HL-60 (cell line): ENCODE measurements around the gene IL1R1.
A peak's percentile ranks its signal among the peaks of the same experiment; 100 is the strongest.
"Not testable (repeated sequence)": the region's sequence is repeated elsewhere in the genome, so short reads cannot be mapped to it uniquely, and the experiment has no call there.

ENCODE experiments used
- DNase-seq, 2 experiments: peaks; one replicate each; pipeline ENCODE4 v3.0.0-alpha.2; 2010 to 2020; ENCODE audit warnings: low read depth in 1 of 2, low spot score in 1 of 2
- H3K27ac ChIP-seq: fragments of 250-450 bp; sonication (Bioruptor Pico); replicated peaks from 2 replicates; pipeline ENCODE4 v1.5.1; 2020; ENCODE audit warnings: mild to moderate bottlenecking, moderate library complexity
- H3K27me3 ChIP-seq: fragments of 250-450 bp; sonication (Bioruptor Pico); 2 replicates; pipeline ENCODE4 v1.5.1; 2021; ENCODE audit warnings: mild to moderate bottlenecking, moderate library complexity; ENCODE audit not compliant: insufficient read depth, poor library complexity, severe bottlenecking
- H3K4me3 ChIP-seq: replicated peaks from 2 replicates; pipeline ENCODE4 v1.5.1; 2011; ENCODE audit warnings: mild to moderate bottlenecking, control low read depth, low read length; ENCODE audit not compliant: insufficient read depth
- CTCF ChIP-seq: IDR thresholded peaks from one replicate; pipeline ENCODE4 v1.5.1; 2011; ENCODE audit warnings: low read length, control low read depth, inconsistent platforms; ENCODE audit not compliant: insufficient read depth
- GABPA ChIP-seq: IDR thresholded peaks from 2 replicates; pipeline ENCODE4 v1.6.1; 2012; ENCODE audit warnings: low read depth
- POLR2AphosphoS5 ChIP-seq: IDR thresholded peaks from 2 replicates; pipeline ENCODE4 v1.6.1; 2012; ENCODE audit warnings: low read depth
- SPI1 ChIP-seq: IDR thresholded peaks from 2 replicates; pipeline ENCODE4 v1.6.1; 2012; ENCODE audit warnings: low read depth, mild to moderate bottlenecking, borderline replicate concordance
- TF ChIP-seq, protein P1 (sequence below): IDR thresholded peaks from 2 replicates; pipeline ENCODE4 v1.6.1; 2012; ENCODE audit warnings: low read depth; ENCODE audit not compliant: insufficient replicate concordance

IL1R1 gene

DNA sequence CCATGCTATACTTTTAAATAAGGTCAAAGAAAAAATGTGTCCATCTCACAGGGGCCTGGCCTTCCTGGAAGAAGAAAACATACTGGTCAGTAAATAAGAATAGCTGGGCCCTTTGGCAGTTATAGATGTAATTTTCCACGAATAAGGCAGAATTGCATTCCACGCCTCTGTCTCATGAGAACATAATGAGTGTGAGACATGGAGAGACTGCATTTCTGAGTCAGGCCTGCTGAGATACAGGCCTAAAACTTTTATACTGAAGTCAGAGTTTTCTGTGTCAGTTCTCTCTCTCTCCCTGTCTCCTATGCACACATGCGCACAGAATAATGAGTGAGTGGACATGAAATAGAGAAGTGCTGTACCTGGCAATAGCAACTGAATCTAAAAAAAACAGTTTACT, 20.4 kb upstream of the IL1R1 start:
- no peak for DNase-seq
- H3K4me3 ChIP-seq: no peak overlapping the region
- no peak overlapping the region for H3K27ac ChIP-seq
- TF ChIP-seq POLR2AphosphoS5 (no peak), CTCF (no peak), SPI1 (no peak), GABPA (no peak)
- TF ChIP-seq, protein P1, sequence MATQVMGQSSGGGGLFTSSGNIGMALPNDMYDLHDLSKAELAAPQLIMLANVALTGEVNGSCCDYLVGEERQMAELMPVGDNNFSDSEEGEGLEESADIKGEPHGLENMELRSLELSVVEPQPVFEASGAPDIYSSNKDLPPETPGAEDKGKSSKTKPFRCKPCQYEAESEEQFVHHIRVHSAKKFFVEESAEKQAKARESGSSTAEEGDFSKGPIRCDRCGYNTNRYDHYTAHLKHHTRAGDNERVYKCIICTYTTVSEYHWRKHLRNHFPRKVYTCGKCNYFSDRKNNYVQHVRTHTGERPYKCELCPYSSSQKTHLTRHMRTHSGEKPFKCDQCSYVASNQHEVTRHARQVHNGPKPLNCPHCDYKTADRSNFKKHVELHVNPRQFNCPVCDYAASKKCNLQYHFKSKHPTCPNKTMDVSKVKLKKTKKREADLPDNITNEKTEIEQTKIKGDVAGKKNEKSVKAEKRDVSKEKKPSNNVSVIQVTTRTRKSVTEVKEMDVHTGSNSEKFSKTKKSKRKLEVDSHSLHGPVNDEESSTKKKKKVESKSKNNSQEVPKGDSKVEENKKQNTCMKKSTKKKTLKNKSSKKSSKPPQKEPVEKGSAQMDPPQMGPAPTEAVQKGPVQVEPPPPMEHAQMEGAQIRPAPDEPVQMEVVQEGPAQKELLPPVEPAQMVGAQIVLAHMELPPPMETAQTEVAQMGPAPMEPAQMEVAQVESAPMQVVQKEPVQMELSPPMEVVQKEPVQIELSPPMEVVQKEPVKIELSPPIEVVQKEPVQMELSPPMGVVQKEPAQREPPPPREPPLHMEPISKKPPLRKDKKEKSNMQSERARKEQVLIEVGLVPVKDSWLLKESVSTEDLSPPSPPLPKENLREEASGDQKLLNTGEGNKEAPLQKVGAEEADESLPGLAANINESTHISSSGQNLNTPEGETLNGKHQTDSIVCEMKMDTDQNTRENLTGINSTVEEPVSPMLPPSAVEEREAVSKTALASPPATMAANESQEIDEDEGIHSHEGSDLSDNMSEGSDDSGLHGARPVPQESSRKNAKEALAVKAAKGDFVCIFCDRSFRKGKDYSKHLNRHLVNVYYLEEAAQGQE: no peak
- H3K27me3 ChIP-seq: no peaks in the 10 kb centered on the region

GRCh38 chr2:102122909-102123308, 19.6 kb upstream of the IL1R1 start:
- Histone ChIP-seq H3K4me3 (no peak overlapping the region), H3K27me3 (no peaks in the 10 kb centered on the region), H3K27ac (no peak overlapping the region)
- DNase-seq: no peak
- TF ChIP-seq CTCF (no peak), POLR2AphosphoS5 (no peak), SPI1 (no peak), GABPA (no peak)
- TF ChIP-seq, protein P1: no peak

GRCh38 chr2:102124421-102124820, 18.1 kb upstream of the IL1R1 start:
- DNase-seq, H3K4me3 ChIP-seq, H3K27me3 ChIP-seq, H3K27ac ChIP-seq: not testable (repeated sequence)

GRCh38 chr2:102126169-102126568, 16.4 kb upstream of the IL1R1 start:
- TF ChIP-seq POLR2AphosphoS5 (no peak), CTCF (no peak), SPI1 (no peak), GABPA (no peak)
- TF ChIP-seq, protein P1: no peak
- no peak overlapping the region for H3K27ac ChIP-seq
- no peaks in the 10 kb centered on the region for H3K27me3 ChIP-seq
- no peak overlapping the region for H3K4me3 ChIP-seq
- DNase-seq: peak in 1 of 2 experiments; percentile 16
